GM06990 (cell line): ENCODE measurements around the gene RAB18.

ENCODE experiments used
- DNase-seq: peaks from one replicate; pipeline ENCODE4 v3.0.0-alpha.2; 2011; ENCODE audit not compliant: insufficient read length; ENCODE audit errors: extremely low read depth
- H3K27me3 ChIP-seq: replicated peaks from 2 replicates; pipeline ENCODE4 v1.6.0; 2011; ENCODE audit warnings: low read length; ENCODE audit not compliant: control insufficient read depth, insufficient read depth
- H3K36me3 ChIP-seq: 2 replicates; pipeline ENCODE4 v1.5.1; 2011; ENCODE audit warnings: low read length; ENCODE audit not compliant: control insufficient read depth, insufficient read depth
- H3K4me3 ChIP-seq: replicated peaks from 2 replicates; pipeline ENCODE4 v1.5.1; 2011; ENCODE audit warnings: low read depth, mild to moderate bottlenecking, control low read depth, low read length
- CTCF ChIP-seq: IDR thresholded peaks from 2 replicates; pipeline ENCODE4 v1.5.1; 2011; ENCODE audit warnings: low read length, control low read depth, mild to moderate bottlenecking, inconsistent platforms; ENCODE audit not compliant: insufficient read depth, poor library complexity, severe bottlenecking

Gene RAB18

GRCh38 chr10:27481486-27481885, 22.6 kb upstream of the RAB18 start:
- H3K36me3 ChIP-seq: no peaks in the 10 kb centered on the region
- TF ChIP-seq CTCF: no peak
- no peaks in the 10 kb centered on the region; the same call in 1 of the 2 replicates for H3K27me3 ChIP-seq
- DNase-seq: no peak
- no peak overlapping the region for H3K4me3 ChIP-seq

DNA sequence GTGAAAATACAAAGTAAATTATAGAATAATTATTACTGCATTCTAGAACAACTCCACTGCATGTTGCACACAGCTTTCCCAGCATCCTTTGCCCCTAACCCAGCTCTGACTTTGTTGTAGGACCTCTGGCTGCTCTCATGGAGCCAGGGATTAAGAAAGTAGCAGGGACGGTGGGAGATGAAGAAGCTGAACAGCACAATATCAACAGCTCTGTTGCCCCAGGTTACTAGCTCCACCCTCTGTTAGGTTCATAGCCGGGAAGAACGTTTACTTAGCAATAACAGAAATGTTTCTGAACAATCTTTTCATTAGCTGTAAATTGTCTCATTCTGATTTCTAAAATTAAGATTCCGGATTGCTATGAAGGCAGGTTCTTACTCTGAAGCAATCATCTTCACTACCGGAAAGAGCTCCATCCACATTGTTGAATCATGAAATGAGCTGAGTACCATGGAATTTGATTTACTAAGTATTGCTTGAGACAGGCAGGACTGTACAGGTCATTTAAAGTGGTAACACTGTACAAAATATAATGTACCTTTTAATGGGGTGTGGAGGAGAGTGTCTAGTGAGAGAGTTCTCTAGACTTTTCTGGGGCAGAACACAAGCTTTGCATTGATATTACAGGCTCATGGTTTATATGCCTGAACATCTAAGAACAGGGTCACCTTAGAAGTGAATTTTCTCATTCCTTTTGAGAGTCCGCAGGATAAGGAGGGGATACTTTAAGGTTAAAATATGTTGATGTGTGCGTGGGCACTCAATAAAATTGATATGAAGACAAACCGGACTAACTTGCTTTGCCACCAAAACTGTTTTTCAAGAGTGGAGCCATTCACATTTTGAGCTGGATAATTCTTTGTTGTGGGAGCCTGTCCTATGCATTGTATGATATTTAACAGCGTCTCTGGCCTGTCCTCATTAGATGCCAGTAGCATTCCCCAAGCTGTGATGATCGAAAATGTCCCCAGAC, 20.8 kb upstream of the RAB18 start:
- DNase-seq: no peak
- Histone ChIP-seq H3K4me3 (no peak overlapping the region), H3K27me3 (no peaks in the 10 kb centered on the region; the same call in 1 of the 2 replicates), H3K36me3 (no peaks in the 10 kb centered on the region)
- TF ChIP-seq CTCF: no peak

GRCh38 chr10:27485368-27485767, 18.7 kb upstream of the RAB18 start:
- Histone ChIP-seq H3K27me3 (no peaks in the 10 kb centered on the region; the same call in 1 of the 2 replicates), H3K36me3 (no peaks in the 10 kb centered on the region), H3K4me3 (no peak overlapping the region)
- TF ChIP-seq CTCF: no peak
- no peak for DNase-seq

DNA sequence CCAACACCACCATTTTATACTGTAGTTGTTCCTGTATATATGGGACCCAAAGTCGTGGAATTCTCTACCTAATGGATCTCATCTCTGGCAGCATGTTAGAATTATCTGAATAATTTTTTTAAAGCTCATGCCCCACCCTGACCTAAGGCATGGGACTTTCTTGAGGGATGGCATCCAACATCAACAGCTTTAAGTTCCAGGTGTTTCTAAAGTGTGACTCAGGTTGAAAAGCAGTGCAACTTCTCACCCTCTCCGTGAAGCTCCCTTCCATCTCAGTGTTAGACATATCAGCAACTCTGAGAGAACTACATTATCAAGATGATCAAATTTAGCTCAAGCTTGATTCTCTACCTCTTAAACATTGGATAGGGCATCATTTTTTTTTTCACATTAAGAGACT, 18.1 kb upstream of the RAB18 start:
- no peak for TF ChIP-seq CTCF
- DNase-seq: no peak
- no peaks in the 10 kb centered on the region; the same call in 1 of the 2 replicates for H3K27me3 ChIP-seq
- H3K36me3 ChIP-seq: no peaks in the 10 kb centered on the region
- H3K4me3 ChIP-seq: no peak overlapping the region

- no peak for DNase-seq
- Histone ChIP-seq H3K36me3 (no peaks in the 10 kb centered on the region), H3K4me3 (no peak overlapping the region), H3K27me3 (no peaks in the 10 kb centered on the region)
- no peak for TF ChIP-seq CTCF
Measured at GRCh38 chr10:27490807-27491206, 13.3 kb upstream of the RAB18 start.
